Fibroblast of the aortic adventitia (primary cell): ENCODE results near the gene ADGRG1. TPM values are rescaled to one million over a fixed set of nuclear protein-coding genes. Genes with fewer than 3 reads are reported as not detected.
"Not testable (repeated sequence)": the region's sequence is repeated elsewhere in the genome, so short reads cannot be mapped to it uniquely, and the experiment has no call there.

Source experiments
- DNase-seq: peaks from one replicate; pipeline ENCODE4 v3.0.0-alpha.2; 2010; ENCODE audit warnings: low read depth
- H3K4me3 ChIP-seq: 2 replicates; pipeline ENCODE4 v1.5.1; 2011; ENCODE audit warnings: low read depth, mild to moderate bottlenecking, control low read depth, low read length, moderate library complexity
- total RNA-seq: library from RNA; depleted of rRNA; stranded (reverse); fragments of >200 nt; gene quantifications from 2 replicates; pipeline ENCODE4 v1.2.3, GENCODE V29; 2012; ENCODE audit warnings: low replicate concordance
- TF ChIP-seq, protein P1 (sequence below): IDR thresholded peaks from 2 replicates; pipeline ENCODE4 v1.5.1; 2011; ENCODE audit warnings: mild to moderate bottlenecking, low read length, control low read depth, inconsistent platforms; ENCODE audit not compliant: insufficient read depth

Gene ADGRG1
- total RNA-seq, 1 donor = 9.8 TPM

- TF ChIP-seq, protein P1, sequence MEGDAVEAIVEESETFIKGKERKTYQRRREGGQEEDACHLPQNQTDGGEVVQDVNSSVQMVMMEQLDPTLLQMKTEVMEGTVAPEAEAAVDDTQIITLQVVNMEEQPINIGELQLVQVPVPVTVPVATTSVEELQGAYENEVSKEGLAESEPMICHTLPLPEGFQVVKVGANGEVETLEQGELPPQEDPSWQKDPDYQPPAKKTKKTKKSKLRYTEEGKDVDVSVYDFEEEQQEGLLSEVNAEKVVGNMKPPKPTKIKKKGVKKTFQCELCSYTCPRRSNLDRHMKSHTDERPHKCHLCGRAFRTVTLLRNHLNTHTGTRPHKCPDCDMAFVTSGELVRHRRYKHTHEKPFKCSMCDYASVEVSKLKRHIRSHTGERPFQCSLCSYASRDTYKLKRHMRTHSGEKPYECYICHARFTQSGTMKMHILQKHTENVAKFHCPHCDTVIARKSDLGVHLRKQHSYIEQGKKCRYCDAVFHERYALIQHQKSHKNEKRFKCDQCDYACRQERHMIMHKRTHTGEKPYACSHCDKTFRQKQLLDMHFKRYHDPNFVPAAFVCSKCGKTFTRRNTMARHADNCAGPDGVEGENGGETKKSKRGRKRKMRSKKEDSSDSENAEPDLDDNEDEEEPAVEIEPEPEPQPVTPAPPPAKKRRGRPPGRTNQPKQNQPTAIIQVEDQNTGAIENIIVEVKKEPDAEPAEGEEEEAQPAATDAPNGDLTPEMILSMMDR = no peak
- H3K4me3 ChIP-seq = no peak overlapping the region
Measured at GRCh38 chr16:57711993-57712392, 83.6 kb downstream of the ADGRG1 start.

DNA sequence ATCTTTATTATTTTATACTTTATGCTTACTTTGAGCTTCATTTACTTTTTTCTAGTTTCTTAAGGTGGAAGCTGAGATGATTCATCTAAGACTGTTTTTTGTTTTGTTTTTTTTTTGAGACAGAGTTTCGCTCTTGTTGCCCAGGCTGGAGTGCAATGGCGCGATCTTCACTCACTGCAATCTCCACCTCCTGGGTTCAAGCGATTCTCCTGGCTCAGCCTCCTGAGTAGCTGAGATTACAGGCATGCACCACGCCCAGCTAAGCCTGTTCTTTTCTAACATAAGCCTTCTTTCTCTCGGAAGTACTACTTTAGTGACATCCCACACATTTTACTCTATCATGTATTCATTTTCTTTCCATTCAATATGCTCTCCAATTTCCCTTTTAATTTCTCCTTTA lies 84.1 kb downstream of the ADGRG1 start:
- not testable (repeated sequence) for H3K4me3 ChIP-seq, DNase-seq

More at GRCh38 chr16:57711993-57712392, 83.6 kb downstream of the ADGRG1 start:
- DNase-seq = no peak

DNA sequence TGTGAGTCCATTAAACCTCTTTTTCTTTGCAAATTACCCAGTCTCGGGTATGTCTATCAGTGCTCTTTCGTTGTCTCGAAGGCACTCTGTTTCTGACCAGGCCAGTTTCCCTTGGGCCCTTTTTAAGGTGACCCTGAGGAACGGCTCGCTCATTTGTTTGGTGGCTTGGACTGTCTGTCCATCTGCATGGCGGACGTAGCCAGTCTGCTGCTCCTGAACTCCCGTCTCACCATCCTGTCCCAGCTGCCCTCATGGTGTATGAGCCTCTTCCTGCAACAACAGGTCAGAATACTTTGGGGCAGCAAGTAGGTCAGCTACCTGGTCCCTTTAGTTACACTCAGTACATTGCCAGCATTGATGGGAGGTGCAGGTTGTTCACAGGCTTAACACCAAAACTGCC lies 85.2 kb downstream of the ADGRG1 start:
- DNase-seq = no peak
- TF ChIP-seq, protein P1 = no peak
- H3K4me3 ChIP-seq = no peak overlapping the region

GRCh38 chr16:57714047-57714446 lies 85.6 kb downstream of the ADGRG1 start:
- no peak overlapping the region for H3K4me3 ChIP-seq
- DNase-seq = no peak
- TF ChIP-seq, protein P1 = no peak

Other genes with a start within 250 kb of the ADGRG1 start
- gene CCL17, start 223.9 kb upstream of the ADGRG1 start, total RNA-seq = not detected in 2 replicates
- gene CIAPIN1, start 181.2 kb upstream of the ADGRG1 start, total RNA-seq = 39.3 and 53.9 TPM in 2 replicates
- 30.9 and 40.0 TPM in 2 replicates for gene COQ9, start 181.2 kb upstream of the ADGRG1 start, total RNA-seq
- gene POLR2C, start 166.0 kb upstream of the ADGRG1 start, total RNA-seq = 26.1 and 76.6 TPM in 2 replicates
- 19.5 and 29.6 TPM in 2 replicates for gene DOK4, start 142.1 kb upstream of the ADGRG1 start, total RNA-seq
- 9.9 and 30.7 TPM in 2 replicates for gene CCDC102A, start 92.1 kb upstream of the ADGRG1 start, total RNA-seq
- gene ADGRG5, start 86.0 kb upstream of the ADGRG1 start, total RNA-seq = not detected in 2 replicates
- not detected in 2 replicates for gene ADGRG3, start 39.7 kb downstream of the ADGRG1 start, total RNA-seq
- 0.09 TPM in 1 of 2 replicates, not detected in the other for gene DRC7, start 66.2 kb downstream of the ADGRG1 start, total RNA-seq
- gene KATNB1, start 107.1 kb downstream of the ADGRG1 start, total RNA-seq = 8.3 and 23.7 TPM in 2 replicates
- 23.0 and 32.8 TPM in 2 replicates for gene KIFC3, start 173.9 kb downstream of the ADGRG1 start, total RNA-seq